CD4-positive, alpha-beta T cell treated with Interleukin-15 for 4 hours (primary cell): Measurements from ENCODE around the gene ATXN10.

Experiments used
- DNase-seq: peaks from one replicate; pipeline ENCODE4 v3.0.0-alpha.2; 2020; ENCODE audit warnings: low spot score

ATXN10 gene

GRCh38 chr22:45860201-45860600, 188.6 kb downstream of the ATXN10 start:
- DNase-seq, result no peak

DNA sequence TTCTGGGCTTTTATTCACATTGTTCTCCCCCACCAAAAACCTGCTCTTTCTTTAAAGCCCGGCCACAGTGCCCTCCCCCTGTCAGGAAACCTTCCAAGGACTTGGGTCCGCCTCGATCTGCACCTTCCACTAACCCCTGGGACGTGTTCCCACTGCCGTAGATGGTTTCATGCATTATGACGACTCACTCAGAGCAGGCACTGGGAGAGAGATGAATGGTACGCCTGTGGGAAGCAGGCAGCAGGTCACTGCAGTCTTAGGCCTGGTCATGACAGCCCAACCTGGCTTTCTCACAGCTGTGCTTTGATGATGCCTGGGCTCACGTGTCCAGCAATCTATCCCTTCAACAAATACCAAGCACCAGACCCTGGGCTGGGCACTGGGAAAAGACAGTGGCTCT, 189.6 kb downstream of the ATXN10 start:
- no peak for DNase-seq

- DNase-seq, result peak; percentile 64
Measured at GRCh38 chr22:45863981-45864751, 192.5 kb downstream of the ATXN10 start.

GRCh38 chr22:45864959-45865476, 193.4 kb downstream of the ATXN10 start:
- DNase-seq, result no peak

DNA sequence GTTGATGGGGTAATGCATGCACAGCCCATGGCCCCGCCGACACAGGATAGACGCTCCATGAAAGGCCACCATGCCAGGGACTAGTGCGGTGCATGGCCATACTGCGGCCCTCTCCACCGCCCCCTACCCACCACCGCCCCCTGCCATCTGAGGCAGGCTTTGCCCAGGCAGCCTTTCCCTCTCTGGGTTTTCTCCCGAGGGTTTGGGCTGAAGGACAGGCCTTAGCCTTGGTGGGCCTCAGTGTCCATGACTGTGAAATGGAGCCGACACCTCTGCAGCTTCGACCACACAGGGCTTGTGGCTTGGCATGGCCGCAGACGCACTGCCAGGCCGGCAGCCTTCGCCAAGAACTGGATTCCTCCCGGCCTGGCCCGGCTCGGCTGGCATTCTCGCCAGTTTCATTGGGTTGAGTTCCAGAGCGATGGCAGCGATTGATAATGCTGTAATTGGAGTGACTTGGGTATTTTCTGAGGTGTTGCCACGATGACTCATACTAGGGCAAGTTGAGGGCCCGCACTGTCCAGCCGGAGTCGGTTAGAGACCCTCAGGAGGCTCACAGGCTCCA, 194.0 kb downstream of the ATXN10 start:
- DNase-seq, result no peak

DNA sequence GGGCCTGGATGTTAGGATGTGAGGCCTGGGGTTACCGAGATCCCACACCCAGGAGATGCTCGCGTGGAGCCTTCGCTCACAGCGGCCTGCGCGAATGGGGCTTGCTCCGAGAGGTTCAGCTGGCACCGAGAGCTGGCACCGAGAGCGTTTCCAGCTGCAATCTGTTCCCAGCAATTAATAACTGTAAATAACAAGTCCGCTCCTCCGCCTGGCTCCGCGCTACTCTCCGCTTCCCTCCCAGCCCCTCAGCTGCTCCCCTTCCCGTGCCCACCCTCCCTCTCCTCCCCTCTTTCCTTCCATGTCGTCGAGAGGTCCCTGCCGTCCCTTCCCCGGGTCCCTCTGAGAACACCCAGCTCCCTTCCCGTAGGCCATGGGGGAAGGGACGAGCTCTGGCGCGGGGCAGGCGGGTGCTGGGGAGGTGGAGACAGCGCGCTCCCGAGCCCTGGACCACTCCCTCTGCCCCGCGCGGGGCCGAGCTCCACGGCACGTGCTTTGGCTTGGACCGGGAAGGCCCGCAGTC, 194.6 kb downstream of the ATXN10 start:
- DNase-seq, result no peak

- DNase-seq, result no peak
Measured at GRCh38 chr22:45866646-45867117, 195.0 kb downstream of the ATXN10 start.

- no peak for DNase-seq
Measured at GRCh38 chr22:45867118-45867905, 195.7 kb downstream of the ATXN10 start.

DNA sequence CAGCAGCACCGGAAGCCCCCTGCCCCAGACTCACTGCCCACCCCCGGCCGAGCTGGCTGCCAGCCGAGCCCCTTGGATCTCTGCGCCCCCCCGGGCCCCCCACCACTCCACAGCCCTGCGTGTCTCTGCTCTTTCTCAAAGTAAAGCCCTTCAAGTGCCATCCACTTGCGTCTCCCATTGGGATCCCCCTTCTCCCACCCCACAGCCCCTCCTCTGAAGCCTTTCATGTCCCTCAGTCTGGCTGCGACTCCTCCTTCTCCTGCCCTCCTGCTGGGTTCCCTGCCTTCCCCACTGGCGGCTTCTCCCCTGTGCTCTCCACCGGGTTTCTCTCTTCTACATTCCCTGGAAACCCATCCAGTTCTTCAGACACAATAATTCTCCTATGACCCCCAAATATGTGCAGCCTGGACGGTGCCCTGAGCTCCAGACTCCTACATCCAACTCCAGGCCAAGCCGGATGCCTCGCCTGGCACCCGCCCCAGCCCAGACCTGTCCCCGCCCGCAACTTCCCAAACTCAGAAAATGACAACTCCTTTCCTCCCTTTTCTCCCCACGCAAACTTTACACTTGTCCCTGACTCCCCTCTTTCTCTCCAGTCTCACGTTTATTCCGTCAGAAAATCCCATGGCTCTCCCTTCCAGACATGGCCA, 196.4 kb downstream of the ATXN10 start:
- DNase-seq, result no peak

DNA sequence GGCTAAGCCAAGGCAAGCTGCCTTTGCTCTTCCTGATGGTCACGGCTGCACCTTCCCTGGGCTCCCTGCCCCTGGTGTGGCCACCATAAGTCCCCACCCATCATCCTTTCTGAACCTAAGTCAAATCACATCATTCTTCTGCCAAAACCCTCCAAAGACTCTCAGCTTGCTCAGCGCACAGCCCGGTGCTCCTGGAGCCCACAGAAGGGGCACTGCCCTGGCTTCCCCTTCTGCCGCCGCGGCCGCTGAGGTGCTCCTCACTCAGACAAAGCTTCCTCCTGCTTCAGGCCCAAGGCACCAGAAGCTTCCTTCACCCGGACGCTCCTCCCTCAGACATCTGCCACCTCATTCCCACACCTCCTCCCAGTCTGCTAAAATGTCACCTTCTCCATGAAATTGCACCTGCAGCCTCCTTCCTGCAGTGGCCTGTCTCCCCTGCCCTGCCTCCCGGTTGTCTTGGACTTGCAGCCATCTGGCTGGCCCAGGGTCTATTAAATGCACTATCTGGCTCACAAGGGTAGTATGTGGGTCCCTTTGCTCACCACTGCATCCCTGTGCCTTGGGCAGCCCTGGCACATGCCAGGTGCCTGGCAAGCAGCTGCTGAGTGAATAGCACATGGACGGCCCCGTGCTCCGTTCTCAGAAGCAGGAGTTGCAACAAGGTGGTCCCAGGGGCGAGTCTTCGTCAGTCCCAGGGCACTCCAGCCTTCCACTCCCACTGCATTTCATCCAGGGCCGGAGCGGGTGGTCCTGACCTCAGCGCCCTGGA, 197.1 kb downstream of the ATXN10 start:
- no peak for DNase-seq

GRCh38 chr22:45869340-45869847, 197.8 kb downstream of the ATXN10 start:
- DNase-seq, result no peak

DNA sequence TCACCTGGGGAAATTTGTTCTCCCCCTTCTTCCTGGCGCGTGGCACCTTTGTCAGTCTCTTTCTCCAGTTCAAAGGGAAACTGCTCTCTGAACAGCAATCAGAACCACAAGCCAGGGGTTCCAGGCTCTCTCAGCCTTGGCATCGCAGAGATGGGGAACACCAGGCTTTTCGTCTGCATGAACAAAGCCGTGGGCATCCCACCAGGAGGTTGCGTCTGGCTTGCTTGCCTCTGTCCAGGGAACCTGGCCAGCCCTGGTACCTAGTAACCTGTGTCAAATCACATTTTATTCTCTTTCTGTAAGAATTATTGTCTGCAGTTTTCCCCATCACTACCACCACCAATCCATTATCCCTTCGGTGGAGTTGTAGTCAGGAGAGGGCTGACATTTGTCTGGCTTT, 198.4 kb downstream of the ATXN10 start:
- DNase-seq, result no peak

- no peak for DNase-seq
Measured at GRCh38 chr22:45871721-45872120, 200.1 kb downstream of the ATXN10 start.

DNA sequence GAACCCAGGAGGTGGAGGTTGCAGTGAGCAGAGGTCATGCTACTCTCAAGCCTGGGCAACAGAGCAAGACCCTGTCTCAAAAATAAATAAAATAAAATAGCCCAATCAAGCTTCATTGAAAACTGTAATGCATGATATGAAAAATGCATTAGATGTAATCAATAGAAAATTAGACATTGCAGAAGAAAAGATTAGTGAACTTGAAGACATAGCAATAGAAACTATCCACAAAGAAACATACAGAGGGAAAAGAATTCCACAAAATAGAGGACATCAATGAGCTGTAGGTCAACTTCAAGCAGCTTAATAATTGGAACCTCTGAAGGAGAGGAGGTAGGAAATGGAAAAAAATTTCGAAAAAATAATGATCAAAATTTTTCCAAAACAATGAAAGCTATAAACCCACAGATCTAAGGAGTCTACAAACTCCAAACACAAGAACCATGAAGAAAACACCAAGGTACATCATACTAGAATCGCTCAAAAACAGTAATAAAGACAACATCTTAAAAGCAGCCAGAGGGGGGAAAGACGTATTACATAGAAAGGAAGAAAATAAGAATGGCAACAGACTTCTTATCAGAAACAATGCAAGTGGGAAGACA, 201.1 kb downstream of the ATXN10 start:
- no peak for DNase-seq

GRCh38 chr22:45876136-45877035, 204.8 kb downstream of the ATXN10 start:
- DNase-seq, result no peak

GRCh38 chr22:45877036-45877380, 205.4 kb downstream of the ATXN10 start:
- DNase-seq, result no peak

- no peak for DNase-seq
Measured at GRCh38 chr22:45877651-45878050, 206.0 kb downstream of the ATXN10 start.

- no peak for DNase-seq
Measured at GRCh38 chr22:45878051-45878781, 206.6 kb downstream of the ATXN10 start.
